Calu3 (cell line): Measurements from ENCODE around the gene FBN3. TPM values are rescaled to one million over a fixed set of nuclear protein-coding genes. Genes with fewer than 3 reads are reported as not detected.

Source experiments
- BruUV-seq: library from RNA; stranded (reverse); fragments of 400-500 nt; replicated peaks from 2 replicates; lab custom pipeline; 2021; lab: Mats Ljungman, UMichigan
- CTCF ChIA-PET: fragments of 300-600 bp; sonication (Branson Sonifier 250); formaldehyde crosslinking; loops from one replicate; lab custom pipeline; 2022; ENCODE audit warnings: antibody characterized with exemption; lab: Charles Lee
- DNase-seq: peaks from one replicate; pipeline ENCODE4 v3.0.0; 2022
- H3K27ac Mint-ChIP-seq: one replicate; pipeline ENCODE4 v1.8.0; 2022; ENCODE audit warnings: mixed read lengths; ENCODE audit not compliant: unreplicated experiment
- H3K27me3 Mint-ChIP-seq: one replicate; pipeline ENCODE4 v1.8.0; 2022; ENCODE audit warnings: mixed read lengths; ENCODE audit not compliant: unreplicated experiment
- H3K36me3 Mint-ChIP-seq: one replicate; pipeline ENCODE4 v1.8.0; 2022; ENCODE audit warnings: mild to moderate bottlenecking, moderate library complexity, mixed read lengths; ENCODE audit not compliant: insufficient read depth, unreplicated experiment
- H3K4me1 Mint-ChIP-seq: one replicate; pipeline ENCODE4 v1.8.0; 2022; ENCODE audit warnings: mild to moderate bottlenecking, low read depth, mixed read lengths; ENCODE audit not compliant: unreplicated experiment
- H3K4me3 Mint-ChIP-seq: one replicate; pipeline ENCODE4 v1.8.0; 2022; ENCODE audit warnings: mild to moderate bottlenecking, low read depth, moderate library complexity, mixed read lengths; ENCODE audit not compliant: unreplicated experiment
- H3K9me3 Mint-ChIP-seq: one replicate; pipeline ENCODE4 v1.8.0; 2022; ENCODE audit warnings: low read depth, mixed read lengths; ENCODE audit not compliant: unreplicated experiment
- CTCF ChIP-seq: fragments of 200-600 bp; IDR thresholded peaks from one replicate; pipeline ENCODE4 v1.8.0; 2022; ENCODE audit warnings: antibody characterized with exemption; ENCODE audit not compliant: unreplicated experiment
- intact Hi-C: fragments of 100-400 bp; cut with micrococcal nuclease; formaldehyde crosslinking; loops from one replicate; pipeline ENCODE4 v1.10.0; 2022; ENCODE audit not compliant: unreplicated experiment
- total RNA-seq: library from RNA; stranded (reverse); gene quantifications from 2 replicates; pipeline ENCODE4 v1.2.3, GENCODE V29; 2022

FBN3 gene
- total RNA-seq, 1 experiment from 2014 or later = not detected

- no peaks in the 10 kb centered on the region for H3K27me3 Mint-ChIP-seq
- TF ChIP-seq CTCF = no peak
- H3K36me3 Mint-ChIP-seq = no peaks in the 10 kb centered on the region
- no peaks in the 10 kb centered on the region for H3K9me3 Mint-ChIP-seq
- no peak for DNase-seq
- no peak overlapping the region for H3K4me3 Mint-ChIP-seq
- intact Hi-C loops = no loop called here
- H3K4me1 Mint-ChIP-seq = no peaks in the 10 kb centered on the region
- H3K27ac Mint-ChIP-seq = no peak overlapping the region
- no TSS peak for BruUV-seq
- CTCF ChIA-PET = no interaction called here
Measured at GRCh38 chr19:8109890-8110662, 39.3 kb downstream of the FBN3 start.

GRCh38 chr19:8109455-8109854 lies 39.9 kb downstream of the FBN3 start:
- no peak overlapping the region for H3K27ac Mint-ChIP-seq
- DNase-seq = no peak
- H3K36me3 Mint-ChIP-seq = no peaks in the 10 kb centered on the region
- H3K27me3 Mint-ChIP-seq = no peaks in the 10 kb centered on the region
- no peak for TF ChIP-seq CTCF
- no peak overlapping the region for H3K4me3 Mint-ChIP-seq
- CTCF ChIA-PET = no interaction called here
- H3K4me1 Mint-ChIP-seq = no peaks in the 10 kb centered on the region
- H3K9me3 Mint-ChIP-seq = no peaks in the 10 kb centered on the region
- intact Hi-C loops = no loop called here
- no TSS peak for BruUV-seq

- no peak for TF ChIP-seq CTCF
- CTCF ChIA-PET = no interaction called here
- H3K9me3 Mint-ChIP-seq = no peaks in the 10 kb centered on the region
- H3K36me3 Mint-ChIP-seq = no peaks in the 10 kb centered on the region
- no peaks in the 10 kb centered on the region for H3K4me1 Mint-ChIP-seq
- BruUV-seq = no TSS peak
- H3K27me3 Mint-ChIP-seq = no peaks in the 10 kb centered on the region
- H3K4me3 Mint-ChIP-seq = no peak overlapping the region
- no peak for DNase-seq
- intact Hi-C loops = no loop called here
- no peak overlapping the region for H3K27ac Mint-ChIP-seq
Measured at GRCh38 chr19:8108560-8109445, 40.6 kb downstream of the FBN3 start.

GRCh38 chr19:8107301-8107903 lies 42.0 kb downstream of the FBN3 start:
- Mint-ChIP-seq H3K9me3 (no peaks in the 10 kb centered on the region), H3K27ac (no peak overlapping the region), H3K27me3 (no peaks in the 10 kb centered on the region), H3K4me3 (no peak overlapping the region), H3K4me1 (no peaks in the 10 kb centered on the region), H3K36me3 (no peaks in the 10 kb centered on the region)
- TF ChIP-seq CTCF = no peak
- no peak for DNase-seq
- intact Hi-C loops = no loop called here
- BruUV-seq = no TSS peak
- CTCF ChIA-PET = no interaction called here
